Activated B cell treated with CpG ODN at 0.5 μM for 24 hours (primary cell): ENCODE data around the gene KCNQ2. TPM values are rescaled to one million over a fixed set of nuclear protein-coding genes. Genes with fewer than 3 reads are reported as not detected.

Experiments
- ATAC-seq: fragments of 200-7000 bp; cut with Tn5 transposase; one replicate; pipeline ENCODE4 v1.10.0; 2021; ENCODE audit warnings: low read depth, mild to moderate bottlenecking, moderate library complexity
- CTCF ChIA-PET: fragments of 350-600 bp; sonication (Branson Sonifier 250); formaldehyde crosslinking; loops from one replicate; lab custom pipeline; 2021; ENCODE audit warnings: antibody characterized with exemption; lab: Charles Lee
- POLR2A ChIA-PET: fragments of 350-600 bp; sonication (Branson Sonifier 250); formaldehyde crosslinking; loops from one replicate; lab custom pipeline; 2021; ENCODE audit warnings: antibody characterized with exemption; lab: Charles Lee
- DNase-seq: peaks from one replicate; pipeline ENCODE4 v3.0.0; 2022
- H3K27ac Mint-ChIP-seq: one replicate; pipeline ENCODE4 v1.8.0; 2020; ENCODE audit warnings: mixed read lengths
- H3K27me3 Mint-ChIP-seq: one replicate; pipeline ENCODE4 v1.8.0; 2021; ENCODE audit warnings: mixed read lengths
- H3K36me3 Mint-ChIP-seq: one replicate; pipeline ENCODE4 v1.8.0; 2021; ENCODE audit warnings: low read depth, mixed read lengths
- H3K4me1 Mint-ChIP-seq: one replicate; pipeline ENCODE4 v1.8.0; 2021; ENCODE audit warnings: mixed read lengths
- H3K4me3 Mint-ChIP-seq: one replicate; pipeline ENCODE4 v1.8.0; 2020; ENCODE audit warnings: mild to moderate bottlenecking, mixed read lengths
- H3K9me3 Mint-ChIP-seq: one replicate; pipeline ENCODE4 v1.8.0; 2020; ENCODE audit warnings: mixed read lengths
- CTCF ChIP-seq: fragments of 200-600 bp; IDR thresholded peaks from one replicate; pipeline ENCODE4 v1.8.0; 2022; ENCODE audit warnings: antibody characterized with exemption, mild to moderate bottlenecking
- intact Hi-C: fragments of 100-400 bp; cut with micrococcal nuclease; formaldehyde crosslinking; loops from one replicate; pipeline ENCODE4 v1.15.1; 2024
- total RNA-seq: library from RNA; stranded (reverse); gene quantifications from 2 replicates; pipeline ENCODE4 v1.2.3, GENCODE V29; 2022

Gene KCNQ2
- total RNA-seq, 1 donor from 2014 or later = not detected

- ChIA-PET POLR2A (no interaction called here), CTCF (no interaction called here)
- Mint-ChIP-seq H3K9me3 (no peaks in the 10 kb centered on the region), H3K27ac (no peak overlapping the region), H3K4me1 (peaks cover 4% of the 10 kb centered on the region), H3K27me3 (peaks cover 15% of the 10 kb centered on the region), H3K36me3 (no peaks in the 10 kb centered on the region), H3K4me3 (no peak overlapping the region)
- DNase-seq (no peak), ATAC-seq (no peak)
- TF ChIP-seq CTCF = no peak
- intact Hi-C loops = no loop called here
These were observed 105.8 kb downstream of the KCNQ2 start for GRCh38 chr20:63366390-63367365.

GRCh38 chr20:63365601-63366389, 106.7 kb downstream of the KCNQ2 start:
- intact Hi-C loops = no loop called here
- CTCF ChIA-PET = no interaction called here
- ATAC-seq = no peak
- H3K27me3 Mint-ChIP-seq = peaks cover 12% of the 10 kb centered on the region
- POLR2A ChIA-PET = no interaction called here
- H3K9me3 Mint-ChIP-seq = no peaks in the 10 kb centered on the region
- H3K36me3 Mint-ChIP-seq = no peaks in the 10 kb centered on the region
- no peak for DNase-seq
- no peak overlapping the region for H3K27ac Mint-ChIP-seq
- no peak for TF ChIP-seq CTCF
- no peak overlapping the region for H3K4me3 Mint-ChIP-seq
- peaks cover 4% of the 10 kb centered on the region for H3K4me1 Mint-ChIP-seq

GRCh38 chr20:63364801-63365585, 107.5 kb downstream of the KCNQ2 start:
- intact Hi-C loops = no loop called here
- ATAC-seq (no peak), DNase-seq (no peak)
- no peak for TF ChIP-seq CTCF
- Mint-ChIP-seq H3K27ac (no peak overlapping the region), H3K27me3 (peaks cover 13% of the 10 kb centered on the region), H3K4me1 (peaks cover 4% of the 10 kb centered on the region), H3K9me3 (no peaks in the 10 kb centered on the region), H3K4me3 (no peak overlapping the region), H3K36me3 (no peaks in the 10 kb centered on the region)
- POLR2A ChIA-PET = no interaction called here
- CTCF ChIA-PET = no interaction called here

- DNase-seq (no peak), ATAC-seq (no peak)
- Mint-ChIP-seq H3K27me3 (peaks cover 20% of the 10 kb centered on the region), H3K4me1 (peaks cover 4% of the 10 kb centered on the region), H3K36me3 (no peaks in the 10 kb centered on the region), H3K27ac (no peak overlapping the region), H3K9me3 (no peaks in the 10 kb centered on the region), H3K4me3 (no peak overlapping the region)
- POLR2A ChIA-PET = no interaction called here
- intact Hi-C loops = no loop called here
- CTCF ChIA-PET = no interaction called here
- no peak for TF ChIP-seq CTCF
These were observed 108.4 kb downstream of the KCNQ2 start for GRCh38 chr20:63363981-63364561.
